Middle frontal gyrus (tissue), 1 donor: Measurements from ENCODE around the gene PDIA3.
"Not testable (repeated sequence)": the region's sequence is repeated elsewhere in the genome, so short reads cannot be mapped to it uniquely, and the experiment has no call there.

Source experiments
- DNase-seq: peaks from one replicate; pipeline ENCODE4 v3.0.0-alpha.2; 2015; ENCODE audit warnings: low spot score; ENCODE audit errors: extremely low spot score

PDIA3 gene

DNA sequence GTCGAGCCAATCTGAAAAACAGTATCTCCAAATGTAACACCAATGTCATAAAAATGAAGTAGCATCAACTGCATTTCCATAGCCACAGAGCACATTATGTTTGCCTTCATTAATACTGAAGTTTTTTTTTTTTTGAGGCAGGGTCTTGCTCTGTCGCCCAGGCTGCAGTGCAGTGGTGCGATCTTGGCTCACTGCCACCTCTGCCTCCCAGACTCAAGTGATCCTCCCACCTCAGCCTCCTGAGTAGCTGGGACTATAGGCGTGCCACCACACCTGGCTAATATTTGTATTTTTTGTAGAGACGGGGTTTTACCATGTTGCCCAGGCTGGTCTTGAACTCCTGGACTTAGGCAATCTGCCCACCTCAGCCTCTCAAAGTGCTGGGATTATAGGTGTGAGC lies 68.8 kb downstream of the PDIA3 start:
- not testable (repeated sequence) for DNase-seq

DNA sequence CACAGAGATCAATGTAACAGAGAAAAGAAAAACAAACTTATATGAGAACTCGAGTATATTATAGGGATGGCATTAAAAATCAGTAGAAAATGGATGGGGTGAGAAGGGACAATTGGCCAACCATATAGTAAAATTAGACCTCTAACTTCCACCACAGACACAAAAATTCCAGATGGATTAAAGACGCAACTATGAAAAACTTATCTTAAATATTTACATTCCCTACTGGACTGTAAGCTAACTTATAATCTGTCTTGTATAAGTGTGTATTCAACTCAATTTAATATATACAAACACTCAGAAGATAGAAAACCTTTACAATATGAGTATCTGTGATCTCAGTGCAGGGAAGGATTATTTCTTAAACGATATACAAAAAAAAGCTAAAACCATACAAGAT lies 75.3 kb downstream of the PDIA3 start:
- no peak for DNase-seq
